ENCODE data around the gene SNX8.

GRCh38 chr7:2220954-2221353, 93.3 kb downstream of the SNX8 start:
- no peak for TF ChIP-seq POLR2A (IDR thresholded peaks at IDR 0.05; ENCODE audit: control extremely low read depth in 1 of 2, low read depth in 2 of 2, low read length in 2 of 2)
- TF ChIP-seq SP1 (IDR thresholded peaks at IDR 0.05; ENCODE audit: low read depth, low read length): no peak
- TF ChIP-seq CHD2 (IDR thresholded peaks at IDR 0.05; ENCODE audit: low read length): no peak
- no peak for TF ChIP-seq BCL11A (IDR thresholded peaks at IDR 0.05; ENCODE audit: low read depth in 2 of 2, low read length in 2 of 2)
- no peak for TF ChIP-seq BRCA1 (IDR thresholded peaks at IDR 0.05; ENCODE audit: low read depth, low read length)
- no peak for TF ChIP-seq CTCF (IDR thresholded peaks at IDR 0.05; ENCODE audit: control extremely low read depth in 1 of 3, insufficient read depth in 1 of 3, low read depth in 1 of 3, low read length in 3 of 3)
- no peak for TF ChIP-seq EGR1 (IDR thresholded peaks at IDR 0.05; ENCODE audit: borderline replicate concordance, low read depth, low read length)
- no peak for TF ChIP-seq CBX5 (IDR thresholded peaks at IDR 0.05; ENCODE audit: low read depth, low read length)
- TF ChIP-seq TBP (IDR thresholded peaks at IDR 0.05; ENCODE audit: low read depth, low read length): no peak
